Breast epithelium (tissue), 4 donors: ENCODE data around the gene CREB3L1. TPM values are rescaled to one million over a fixed set of nuclear protein-coding genes. Genes with fewer than 3 reads are reported as not detected.

ENCODE experiments used
- DNase-seq, 2 donors: peaks; one replicate each; pipeline ENCODE4 v3.0.0-alpha.2; 2019; ENCODE audit warnings: low spot score in 2 of 2
- H3K27ac ChIP-seq, 2 donors: fragments of 200-600 bp; sonication (generic) in 1 of 2; one replicate each; pipeline ENCODE4 v1.5.1; 2016 to 2019; ENCODE audit warnings: mild to moderate bottlenecking in 1 of 2
- H3K27me3 ChIP-seq, 2 donors: fragments of 200-600 bp; sonication (generic) in 1 of 2; one replicate each; pipeline versions ENCODE4 v1.5.1 to v1.6.0; 2017 to 2019; ENCODE audit warnings: control low read depth in 1 of 2, mild to moderate bottlenecking in 1 of 2
- H3K36me3 ChIP-seq: fragments of 200-600 bp; one replicate; pipeline ENCODE4 v1.5.1; 2019
- H3K4me1 ChIP-seq, 2 donors: fragments of 200-600 bp; sonication (generic); one replicate each; pipeline ENCODE4 v1.5.1; 2016 to 2019; ENCODE audit warnings: control low read depth in 1 of 2
- H3K4me3 ChIP-seq, 3 donors: fragments of 200-600 bp; sonication (generic); 1 replicate in 2 of 3; 2 replicates in 1 of 3; pipeline ENCODE4 v1.5.1; 2016 to 2019; ENCODE audit warnings: mild to moderate bottlenecking in 3 of 3, moderate library complexity in 2 of 3
- H3K9me3 ChIP-seq, 2 donors: fragments of 200-600 bp; sonication (generic) in 1 of 2; one replicate each; pipeline ENCODE4 v1.5.1; 2016 to 2019; ENCODE audit warnings: control low read depth in 1 of 2
- CTCF ChIP-seq, 3 donors: fragments of 450-650 bp; IDR thresholded peaks; one replicate each; pipeline ENCODE4 v1.5.1; 2016 to 2017; ENCODE audit warnings: antibody characterized with exemption in 3 of 3, mild to moderate bottlenecking in 3 of 3, moderate library complexity in 3 of 3
- POLR2A ChIP-seq: fragments of 450-650 bp; IDR thresholded peaks from one replicate; pipeline ENCODE4 v1.6.1; 2016; ENCODE audit warnings: antibody characterized with exemption, mild to moderate bottlenecking, moderate library complexity
- POLR2AphosphoS5 ChIP-seq, 3 donors: sonication (generic); formaldehyde crosslinking; IDR thresholded peaks; one replicate each; pipeline ENCODE4 v1.6.1; 2017; ENCODE audit warnings: antibody characterized with exemption in 3 of 3
- intact Hi-C: fragments of 100-400 bp; cut with DNase I; formaldehyde crosslinking; loops from one replicate; pipeline ENCODE4 v1.15.1; 2023; ENCODE audit warnings: low total_unique reads
- total RNA-seq, 3 donors: library from RNA; depleted of rRNA; stranded (reverse); fragments of >200 nt; gene quantifications; one replicate each; pipeline ENCODE4 v1.1.0, GENCODE V29; 2016

CREB3L1 gene
- total RNA-seq, 3 donors from 2014 or later = 1.6 to 5.1 (median 2.0) TPM

GRCh38 chr11:46243796-46244109, 33.7 kb upstream of the CREB3L1 start:
- H3K4me3 ChIP-seq = peak overlapping the region; percentile 33 to 63 (median 51)
- H3K36me3 ChIP-seq = no peaks in the 10 kb centered on the region
- peaks cover 0 to 1% of the 10 kb centered on the region in 2 donors for H3K4me1 ChIP-seq
- peak overlapping the region; percentile 74 to 82 for H3K27ac ChIP-seq
- intact Hi-C loops = no loop called here
- DNase-seq = no peak
- no peaks in the 10 kb centered on the region for H3K27me3 ChIP-seq
- H3K9me3 ChIP-seq = no peaks in the 10 kb centered on the region
- TF ChIP-seq POLR2A (no peak), CTCF (IDR thresholded peaks at IDR 0.05) (no peak), POLR2AphosphoS5 (IDR thresholded peaks at IDR 0.05) (no peak)

GRCh38 chr11:46246521-46246920, 30.9 kb upstream of the CREB3L1 start:
- no peaks in the 10 kb centered on the region for H3K9me3 ChIP-seq
- DNase-seq = no peak
- no peak overlapping the region for H3K4me3 ChIP-seq
- no peak overlapping the region for H3K27ac ChIP-seq
- H3K27me3 ChIP-seq = no peaks in the 10 kb centered on the region
- intact Hi-C loops = no loop called here
- no peaks in the 10 kb centered on the region for H3K4me1 ChIP-seq
- no peak for TF ChIP-seq CTCF (IDR thresholded peaks at IDR 0.05)
- no peak for TF ChIP-seq POLR2A
- no peak for TF ChIP-seq POLR2AphosphoS5 (IDR thresholded peaks at IDR 0.05)
- no peaks in the 10 kb centered on the region for H3K36me3 ChIP-seq

GRCh38 chr11:46247090-46247489, 30.4 kb upstream of the CREB3L1 start:
- Histone ChIP-seq H3K36me3 (no peaks in the 10 kb centered on the region), H3K4me1 (no peaks in the 10 kb centered on the region), H3K9me3 (no peaks in the 10 kb centered on the region), H3K27ac (no peak overlapping the region), H3K4me3 (no peak overlapping the region), H3K27me3 (no peaks in the 10 kb centered on the region)
- DNase-seq = no peak
- intact Hi-C loops = loop anchor here (1.0 kb wide), 1 partner anchor 47 kb away; no protein-coding TSS in a partner anchor
- no peak for TF ChIP-seq CTCF (IDR thresholded peaks at IDR 0.05)

GRCh38 chr11:46247659-46248058, 29.8 kb upstream of the CREB3L1 start:
- TF ChIP-seq CTCF (IDR thresholded peaks at IDR 0.05) (peak in 2 of 3 donors; percentile 23 to 49), POLR2A (no peak), POLR2AphosphoS5 (IDR thresholded peaks at IDR 0.05) (peak in 1 of 3 donors; percentile 37)
- Histone ChIP-seq H3K4me3 (no peak overlapping the region), H3K27ac (no peak overlapping the region), H3K9me3 (no peaks in the 10 kb centered on the region), H3K27me3 (no peaks in the 10 kb centered on the region), H3K36me3 (no peaks in the 10 kb centered on the region), H3K4me1 (no peaks in the 10 kb centered on the region)
- no peak for DNase-seq
- intact Hi-C loops = loop anchor here (1.0 kb wide), 1 partner anchor 47 kb away; no protein-coding TSS in a partner anchor

GRCh38 chr11:46248289-46249102, 29.0 kb upstream of the CREB3L1 start:
- Histone ChIP-seq H3K9me3 (no peaks in the 10 kb centered on the region), H3K27me3 (no peaks in the 10 kb centered on the region), H3K36me3 (no peaks in the 10 kb centered on the region), H3K27ac (no peak overlapping the region), H3K4me3 (no peak overlapping the region), H3K4me1 (no peaks in the 10 kb centered on the region)
- DNase-seq = no peak
- TF ChIP-seq CTCF (IDR thresholded peaks at IDR 0.05) = no peak
- TF ChIP-seq POLR2AphosphoS5 (IDR thresholded peaks at IDR 0.05) = no peak
- TF ChIP-seq POLR2A = no peak
- intact Hi-C loops = no loop called here
